Brain microvascular endothelial cell (primary cell): ENCODE measurements around the gene CKLF.

Source experiments
- DNase-seq: peaks from one replicate; pipeline ENCODE4 v3.0.0-alpha.2; 2020
- H3K27ac ChIP-seq: fragments of 250-450 bp; sonication (Bioruptor Pico); 2 replicates; pipeline ENCODE4 v1.5.1; 2020; ENCODE audit warnings: mild to moderate bottlenecking, moderate library complexity
- H3K27me3 ChIP-seq: fragments of 250-450 bp; sonication (Bioruptor Pico); replicated peaks from 2 replicates; pipeline ENCODE4 v1.5.1; 2020; ENCODE audit warnings: mild to moderate bottlenecking
- H3K36me3 ChIP-seq: fragments of 250-450 bp; sonication (Bioruptor Pico); replicated peaks from 2 replicates; pipeline ENCODE4 v1.5.1; 2020; ENCODE audit warnings: mild to moderate bottlenecking
- H3K4me3 ChIP-seq: 2 replicates; pipeline ENCODE4 v1.5.1; 2011; ENCODE audit warnings: low read depth, mild to moderate bottlenecking, control low read depth, low read length, moderate library complexity
- in situ Hi-C: cut with HindIII; loops from 2 replicates; pipeline ENCODE4 v1.10.0; 2017; ENCODE audit warnings: low sequenced_read_pairs, low pct_ligation_motif_present
- TF ChIP-seq, protein P1 (sequence below): IDR thresholded peaks from 2 replicates; pipeline ENCODE4 v1.5.1; 2011; ENCODE audit warnings: low read depth, mild to moderate bottlenecking, moderate library complexity, low read length, control low read depth, inconsistent platforms; ENCODE audit errors: missing control alignments

The CKLF gene

GRCh38 chr16:66521252-66521713 lies 31.1 kb upstream of the CKLF start:
- in situ Hi-C loops = no loop called here
- H3K4me3 ChIP-seq = no peak overlapping the region
- peak overlapping the region; percentile 8 for H3K27ac ChIP-seq
- TF ChIP-seq, protein P1, sequence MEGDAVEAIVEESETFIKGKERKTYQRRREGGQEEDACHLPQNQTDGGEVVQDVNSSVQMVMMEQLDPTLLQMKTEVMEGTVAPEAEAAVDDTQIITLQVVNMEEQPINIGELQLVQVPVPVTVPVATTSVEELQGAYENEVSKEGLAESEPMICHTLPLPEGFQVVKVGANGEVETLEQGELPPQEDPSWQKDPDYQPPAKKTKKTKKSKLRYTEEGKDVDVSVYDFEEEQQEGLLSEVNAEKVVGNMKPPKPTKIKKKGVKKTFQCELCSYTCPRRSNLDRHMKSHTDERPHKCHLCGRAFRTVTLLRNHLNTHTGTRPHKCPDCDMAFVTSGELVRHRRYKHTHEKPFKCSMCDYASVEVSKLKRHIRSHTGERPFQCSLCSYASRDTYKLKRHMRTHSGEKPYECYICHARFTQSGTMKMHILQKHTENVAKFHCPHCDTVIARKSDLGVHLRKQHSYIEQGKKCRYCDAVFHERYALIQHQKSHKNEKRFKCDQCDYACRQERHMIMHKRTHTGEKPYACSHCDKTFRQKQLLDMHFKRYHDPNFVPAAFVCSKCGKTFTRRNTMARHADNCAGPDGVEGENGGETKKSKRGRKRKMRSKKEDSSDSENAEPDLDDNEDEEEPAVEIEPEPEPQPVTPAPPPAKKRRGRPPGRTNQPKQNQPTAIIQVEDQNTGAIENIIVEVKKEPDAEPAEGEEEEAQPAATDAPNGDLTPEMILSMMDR = no peak
- no peak for DNase-seq
- H3K36me3 ChIP-seq = no peaks in the 10 kb centered on the region
- H3K27me3 ChIP-seq = no peaks in the 10 kb centered on the region

DNA sequence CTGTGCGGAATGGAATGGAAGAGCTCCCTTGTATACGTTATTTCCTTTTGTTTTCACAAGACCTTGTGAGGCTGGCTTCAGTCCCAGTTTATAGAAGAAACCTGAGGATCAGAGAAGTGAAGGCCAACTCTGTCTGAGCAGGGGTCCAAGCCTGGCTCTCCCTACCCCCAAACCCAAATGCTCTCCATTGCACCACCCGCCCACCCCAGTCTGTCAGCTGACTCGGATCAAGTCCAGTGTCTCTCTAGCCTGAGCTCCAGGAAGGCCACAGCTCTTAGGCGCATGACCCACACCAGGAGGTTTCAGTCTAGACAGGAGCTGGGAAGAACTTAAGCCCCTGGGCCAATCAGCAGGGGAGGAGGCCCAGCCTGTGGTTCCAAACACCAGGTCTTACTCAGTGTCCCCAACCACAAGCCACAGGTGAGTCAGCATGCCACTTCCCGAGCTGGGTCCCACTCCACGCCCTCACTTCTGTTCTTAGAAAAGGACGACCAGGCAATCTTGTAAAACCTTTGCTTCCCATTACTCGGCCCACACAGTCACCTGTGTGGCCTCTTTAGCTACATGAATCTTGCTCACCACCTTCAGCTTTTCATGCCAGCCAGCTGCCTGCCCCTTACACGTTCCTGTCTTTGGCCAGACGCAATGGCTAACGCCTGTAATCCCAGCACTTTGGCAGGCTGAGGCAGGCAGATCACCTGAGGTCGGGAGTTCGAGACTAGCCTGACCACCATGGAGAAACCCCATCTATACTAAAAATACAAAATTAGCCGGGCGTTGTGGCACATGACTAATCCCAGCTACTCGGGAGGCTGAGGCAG lies 30.2 kb upstream of the CKLF start:
- in situ Hi-C loops = no loop called here
- Histone ChIP-seq H3K27ac (peak overlapping the region; percentile 8), H3K27me3 (no peaks in the 10 kb centered on the region), H3K4me3 (no peak overlapping the region), H3K36me3 (no peaks in the 10 kb centered on the region)
- DNase-seq = peak; percentile 87
- TF ChIP-seq, protein P1 = no peak

DNA sequence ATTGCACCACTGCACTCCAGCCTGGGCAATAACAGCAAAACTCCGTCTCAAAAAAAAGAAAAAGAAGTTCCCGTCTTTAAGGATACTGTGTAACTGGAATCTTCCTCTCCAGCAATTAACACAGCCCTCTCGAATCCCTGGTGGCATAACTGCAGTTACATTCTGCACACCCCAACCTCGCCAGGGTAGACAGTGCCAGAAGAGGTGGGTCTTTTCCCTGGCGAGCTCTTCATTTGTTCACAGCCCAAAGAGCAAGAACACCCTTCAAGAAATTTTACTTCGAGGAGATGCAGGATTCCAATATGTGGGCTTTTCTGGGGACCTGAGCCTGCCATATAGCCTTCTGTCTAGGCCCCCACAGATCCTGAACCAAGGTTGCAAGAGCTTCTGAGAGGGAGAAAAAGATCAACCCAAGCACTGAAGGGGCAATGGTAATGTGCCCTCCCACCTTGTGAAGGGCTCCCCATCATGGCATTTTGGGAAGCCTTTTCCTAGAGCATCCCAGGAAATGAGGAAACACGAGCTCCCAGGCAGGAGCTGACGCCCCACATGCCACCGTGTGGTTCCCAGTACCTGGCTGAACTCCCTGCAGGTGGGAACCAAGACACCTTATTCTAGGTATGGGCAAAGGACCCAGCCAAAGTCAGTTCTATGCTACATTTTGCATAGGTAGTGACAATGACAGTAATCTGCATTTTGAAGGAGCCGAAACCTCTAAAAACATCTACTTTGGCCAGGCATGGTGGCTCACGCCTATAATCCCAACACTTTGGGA lies 29.4 kb upstream of the CKLF start:
- no peak overlapping the region for H3K27ac ChIP-seq
- peaks cover 7% of the 10 kb centered on the region for H3K36me3 ChIP-seq
- in situ Hi-C loops = no loop called here
- no peak for DNase-seq
- H3K27me3 ChIP-seq = no peaks in the 10 kb centered on the region
- TF ChIP-seq, protein P1 = no peak
- no peak overlapping the region for H3K4me3 ChIP-seq

DNA sequence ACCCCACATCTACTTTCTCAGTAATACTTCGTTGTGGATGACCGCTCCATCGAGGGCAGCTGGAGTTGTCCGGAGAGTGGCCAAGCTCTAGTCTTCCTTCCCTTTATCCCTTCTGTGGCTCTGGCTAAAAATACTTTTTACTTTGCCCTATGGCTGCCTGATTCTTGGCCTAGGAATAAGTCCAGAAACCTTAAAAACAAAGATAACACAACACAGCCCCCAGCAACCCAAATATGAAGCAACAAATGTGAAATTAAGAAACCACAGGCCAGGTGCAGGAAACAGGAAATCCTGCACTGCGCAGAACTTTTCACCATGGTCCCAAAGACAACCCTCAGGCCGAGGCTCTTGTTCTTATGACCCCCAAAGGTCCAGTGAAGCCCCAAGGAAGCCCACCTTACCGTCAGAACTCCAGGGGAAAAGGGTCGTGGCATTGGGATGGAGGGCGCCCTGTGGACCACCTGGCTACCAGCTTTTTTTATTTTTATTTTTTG lies 28.5 kb upstream of the CKLF start:
- peaks cover 13% of the 10 kb centered on the region for H3K36me3 ChIP-seq
- no peak overlapping the region for H3K27ac ChIP-seq
- TF ChIP-seq, protein P1 = no peak
- in situ Hi-C loops = no loop called here
- no peak for DNase-seq
- H3K27me3 ChIP-seq = no peaks in the 10 kb centered on the region
- H3K4me3 ChIP-seq = no peak overlapping the region

DNA sequence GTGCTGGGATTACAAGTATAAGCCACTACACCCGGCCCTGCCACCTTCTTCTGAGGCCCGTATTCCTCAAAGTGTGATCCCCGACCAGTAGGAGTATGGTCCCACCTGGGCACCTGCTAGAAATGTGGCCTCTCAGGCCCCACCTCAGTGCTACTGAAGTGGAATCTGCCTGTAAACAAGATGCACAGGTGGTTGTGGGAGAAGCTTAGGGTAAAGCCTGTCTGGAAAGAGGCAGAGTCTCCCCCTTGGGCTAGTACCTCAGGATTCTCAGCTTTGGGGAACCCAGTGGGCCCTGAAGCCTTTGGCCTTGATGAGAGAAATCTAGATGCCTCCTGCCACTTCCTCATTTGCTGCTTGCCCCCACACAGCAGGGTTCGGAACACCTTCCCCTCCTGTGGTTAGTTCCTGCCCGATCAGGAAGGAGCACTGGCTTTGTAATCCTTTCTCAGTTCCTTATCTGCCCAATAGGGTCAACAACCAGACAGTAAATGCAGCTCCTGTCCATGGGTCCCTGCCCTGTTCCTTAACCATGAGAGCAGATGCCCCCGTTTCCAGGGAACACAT lies 27.7 kb upstream of the CKLF start:
- no peak overlapping the region for H3K27ac ChIP-seq
- TF ChIP-seq, protein P1 = peak; percentile 17

More for the DNA sequence above, 27.7 kb upstream of the CKLF start:
- peaks cover 19% of the 10 kb centered on the region for H3K36me3 ChIP-seq
- H3K4me3 ChIP-seq = no peak overlapping the region
- no peaks in the 10 kb centered on the region for H3K27me3 ChIP-seq
- no peak for DNase-seq
- in situ Hi-C loops = no loop called here
